SK-N-SH (cell line): ENCODE measurements around the gene ARHGEF39. TPM values are rescaled to one million over a fixed set of nuclear protein-coding genes. Genes with fewer than 3 reads are reported as not detected.

Experiments used
- CTCF ChIA-PET: fragments of 300-600, 350-600 bp; formaldehyde crosslinking; extraction: SDS; loops from one replicate; lab custom pipeline; 2021; lab: Yijun Ruan, JAX
- POLR2A ChIA-PET: fragments of 350-600 bp; sonication (Branson Sonifier 250); formaldehyde crosslinking; extraction: SDS; loops from one replicate; lab custom pipeline; 2020; ENCODE audit warnings: antibody characterized with exemption, inconsistent platforms; lab: Yijun Ruan, JAX
- DNase-seq: peaks from one replicate; pipeline ENCODE4 v3.0.0; 2012
- H2AFZ ChIP-seq: fragments of 200-600 bp; sonication (generic); 2 replicates; pipeline ENCODE4 v1.8.1; 2016; ENCODE audit warnings: antibody characterized with exemption, mild to moderate bottlenecking, low read depth
- H3F3A ChIP-seq: fragments of 200-600 bp; sonication (generic); replicated peaks from 2 replicates; pipeline ENCODE3; 2016; ENCODE audit warnings: antibody characterized with exemption, mild to moderate bottlenecking; ENCODE audit not compliant: insufficient read depth
- H3K27ac ChIP-seq, 2 experiments: fragments of 200-500 bp in 1 of 2; fragments of 200-600 bp in 1 of 2; sonication (Bioruptor generic) in 1 of 2; sonication (generic), shearing (Covaris generic) in 1 of 2; 2 replicates each; pipeline versions ENCODE4 v1.5.1 to v1.6.1; 2014 to 2016; ENCODE audit warnings: low read depth in 2 of 2, inconsistent platforms in 1 of 2, low read length in 1 of 2, mild to moderate bottlenecking in 1 of 2, mixed read lengths in 1 of 2
- H3K27me3 ChIP-seq: fragments of 200-600 bp; sonication (generic), shearing (Covaris generic); 2 replicates; pipeline ENCODE4 v1.6.1; 2016; ENCODE audit warnings: mixed run types; ENCODE audit not compliant: insufficient read depth
- H3K36me3 ChIP-seq, 2 experiments: fragments of 200-500 bp in 1 of 2; fragments of 200-600 bp in 1 of 2; sonication (Bioruptor generic) in 1 of 2; sonication (generic) in 1 of 2; replicated peaks in 1 of 2; 2 replicates each; pipeline versions ENCODE3 to v1.5.1; 2014 to 2016; ENCODE audit warnings: low read length in 1 of 2, mild to moderate bottlenecking in 1 of 2; ENCODE audit not compliant: insufficient read depth in 2 of 2, control insufficient read depth in 1 of 2
- H3K4me1 ChIP-seq, 2 experiments: fragments of 200-500 bp in 1 of 2; fragments of 200-600 bp in 1 of 2; sonication (Bioruptor generic) in 1 of 2; sonication (generic), shearing (Covaris generic) in 1 of 2; 2 replicates each; pipeline versions ENCODE4 v1.5.1 to v1.6.1; 2014 to 2016; ENCODE audit warnings: low read depth in 1 of 2, low read length in 1 of 2, mixed run types in 1 of 2; ENCODE audit not compliant: insufficient read depth in 2 of 2, control insufficient read depth in 1 of 2
- H3K4me2 ChIP-seq: fragments of 200-600 bp; sonication (generic), shearing (Covaris generic); 2 replicates; pipeline ENCODE4 v1.6.1; 2017; ENCODE audit warnings: mixed run types
- H3K4me3 ChIP-seq, 2 experiments: fragments of 200-500 bp in 1 of 2; fragments of 200-600 bp in 1 of 2; sonication (Bioruptor generic) in 1 of 2; sonication (generic), shearing (Covaris generic) in 1 of 2; 2 replicates each; pipeline versions ENCODE4 v1.5.1 to v1.8.1; 2014 to 2016; ENCODE audit warnings: low read depth in 2 of 2, inconsistent platforms in 1 of 2, low read length in 1 of 2, mild to moderate bottlenecking in 1 of 2, mixed read lengths in 1 of 2, moderate library complexity in 1 of 2
- H3K79me2 ChIP-seq: fragments of 200-600 bp; sonication (generic); 2 replicates; pipeline ENCODE4 v1.8.1; 2017; ENCODE audit warnings: mild to moderate bottlenecking; ENCODE audit not compliant: insufficient read depth
- H3K9ac ChIP-seq: fragments of 200-600 bp; sonication (generic); 2 replicates; pipeline ENCODE4 v1.6.1; 2017; ENCODE audit warnings: mixed run types
- H3K9me2 ChIP-seq: fragments of 200-600 bp; sonication (generic); 2 replicates; pipeline ENCODE4 v1.6.1; 2017; ENCODE audit warnings: mixed run types
- H3K9me3 ChIP-seq: fragments of 200-600 bp; sonication (generic); 2 replicates; pipeline ENCODE4 v1.6.1; 2017; ENCODE audit warnings: mixed run types, mild to moderate bottlenecking, moderate library complexity
- H4K20me1 ChIP-seq: fragments of 200-600 bp; sonication (generic); 2 replicates; pipeline ENCODE4 v1.6.1; 2017; ENCODE audit warnings: mild to moderate bottlenecking, mixed run types; ENCODE audit not compliant: insufficient read depth
- ELF1 ChIP-seq: IDR thresholded peaks from 2 replicates; pipeline ENCODE4 v1.4.0; 2012
- FOXJ3 ChIP-seq: sonication (generic); formaldehyde crosslinking; IDR thresholded peaks from 2 replicates; pipeline ENCODE4 v1.5.1; 2020; ENCODE audit warnings: mild to moderate bottlenecking, missing genetic modification reagents
- JUND ChIP-seq: IDR thresholded peaks from 2 replicates; pipeline ENCODE4 v1.4.0; 2012
- MEF2A ChIP-seq: IDR thresholded peaks from 2 replicates; pipeline ENCODE4 v1.4.0; 2012; ENCODE audit warnings: low read depth, borderline replicate concordance
- MXI1 ChIP-seq: IDR thresholded peaks from 2 replicates; pipeline ENCODE4 v1.6.1; 2012; ENCODE audit warnings: mild to moderate bottlenecking, low read depth, low read length, improper control_type of control experiment
- NFIC ChIP-seq: IDR thresholded peaks from 2 replicates; pipeline ENCODE4 v1.4.0; 2012; ENCODE audit warnings: borderline replicate concordance
- NRF1 ChIP-seq: IDR thresholded peaks from 2 replicates; pipeline ENCODE4 v1.6.1; 2012; ENCODE audit warnings: low read depth, mild to moderate bottlenecking, low read length
- RAD21 ChIP-seq: IDR thresholded peaks from 2 replicates; pipeline ENCODE4 v1.6.1; 2012; ENCODE audit warnings: mild to moderate bottlenecking, low read length
- RCOR1 ChIP-seq: fragments of 150-350 bp; IDR thresholded peaks from 2 replicates; pipeline ENCODE4 v1.6.1; 2017; ENCODE audit warnings: antibody characterized with exemption, low read length
- RFX5 ChIP-seq: IDR thresholded peaks from 2 replicates; pipeline ENCODE4 v1.6.1; 2012; ENCODE audit warnings: mild to moderate bottlenecking, improper control_type of control experiment, low read length
- RXRA ChIP-seq: IDR thresholded peaks from 2 replicates; pipeline ENCODE4 v1.4.0; 2012; ENCODE audit warnings: low read depth, mild to moderate bottlenecking, borderline replicate concordance
- TAF1 ChIP-seq: IDR thresholded peaks from 2 replicates; pipeline ENCODE4 v1.6.1; 2012; ENCODE audit warnings: low read depth, mild to moderate bottlenecking, low read length, moderate library complexity, borderline replicate concordance
- TEAD4 ChIP-seq: IDR thresholded peaks from 2 replicates; pipeline ENCODE4 v1.4.0; 2012; ENCODE audit warnings: mild to moderate bottlenecking, borderline replicate concordance; ENCODE audit not compliant: insufficient read depth
- whole genome bisulfite sequencing: methylation state at CpG from one replicate; pipeline ENCODE4 v1.1.6; 2017; ENCODE audit warnings: low lambda C conversion rate; 5-methylcytosine and 5-hydroxymethylcytosine counted together
- polyA plus RNA-seq, 3 experiments: library from polyadenylated mRNA; depleted of rRNA; stranded (reverse); fragments of >200 nt; gene quantifications; 2 replicates each; pipeline ENCODE4 v1.2.3, GENCODE V29; 2012
- TF ChIP-seq, protein P1 (sequence below): IDR thresholded peaks from 2 replicates; pipeline ENCODE4; 2012
- TF ChIP-seq, protein P2 (sequence below): fragments of 150-350 bp; IDR thresholded peaks from 2 replicates; pipeline ENCODE4 v1.6.1; 2016; ENCODE audit warnings: mild to moderate bottlenecking, low read depth, low read length
- TF ChIP-seq, protein P3 (sequence below): IDR thresholded peaks from 2 replicates; pipeline ENCODE4 v1.4.0; 2012; ENCODE audit warnings: low read depth, borderline replicate concordance
- TF ChIP-seq, protein P4 (sequence below): IDR thresholded peaks from 2 replicates; pipeline ENCODE4 v1.6.1; 2012; ENCODE audit warnings: mild to moderate bottlenecking, low read depth, low read length, moderate library complexity

The ARHGEF39 gene
- polyA plus RNA-seq, 1 of the 3 experiments (the other 2 are of a cell fraction), result 4.9 TPM

DNA sequence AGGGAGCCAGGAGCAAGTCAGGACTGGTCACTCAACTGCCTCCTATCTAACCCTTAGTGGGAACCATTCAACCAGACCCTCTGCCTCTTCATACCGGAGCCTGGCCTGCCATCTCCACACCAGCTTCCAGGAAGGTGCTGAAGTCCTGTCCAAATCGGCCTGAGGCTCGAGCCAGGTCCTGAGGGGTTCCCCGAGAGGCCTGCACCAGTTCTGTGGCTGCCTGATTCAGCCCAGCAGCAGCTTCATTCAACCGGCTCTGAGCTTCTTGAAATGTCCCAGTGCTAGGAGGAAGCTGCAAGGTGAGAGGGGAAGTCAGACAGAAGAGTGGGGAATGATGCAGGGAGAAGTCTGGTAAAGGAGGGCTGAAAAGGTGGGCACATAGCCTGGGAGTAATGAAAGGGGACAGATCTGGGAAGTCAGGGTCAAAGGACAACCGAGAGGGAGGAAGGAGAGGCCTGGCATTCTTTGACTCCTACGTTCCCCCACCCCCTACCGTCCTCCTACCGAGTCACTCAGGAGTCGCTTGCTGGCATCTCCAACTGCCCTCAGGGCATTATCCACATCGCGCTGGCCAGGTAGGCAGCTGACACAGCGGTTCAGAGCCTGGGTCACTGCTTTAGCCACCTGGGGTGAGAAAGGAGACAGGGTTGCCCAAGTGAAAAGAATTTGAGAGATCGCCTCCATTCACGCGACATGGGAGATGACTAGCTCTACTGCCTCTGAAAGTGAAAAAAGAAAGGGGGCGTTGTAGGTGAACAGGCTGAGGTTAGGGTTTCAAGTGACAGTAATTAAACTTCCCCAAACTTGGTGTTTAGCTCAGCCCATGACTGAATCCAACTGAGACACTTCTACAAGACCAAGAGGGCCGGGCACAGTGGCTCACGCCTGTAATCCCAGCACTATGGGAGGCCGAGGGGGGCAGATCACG, 46.8 kb upstream of the ARHGEF39 start:
- Histone ChIP-seq H3K27me3 (no peaks in the 10 kb centered on the region), H3K9ac (no peak overlapping the region), H3K4me2 (no peak overlapping the region), H3K79me2 (no peaks in the 10 kb centered on the region; the same call in 1 of the 2 replicates), H2AFZ (no peak overlapping the region), H3K27ac (no peak overlapping the region), H3K4me3 (no peak overlapping the region), H3K4me1 (no peaks in the 10 kb centered on the region), H3F3A (peaks cover 11% of the 10 kb centered on the region), H3K9me2 (no peaks in the 10 kb centered on the region), H3K36me3 (peaks cover 70 to 84% of the 10 kb centered on the region in 2 experiments), H3K9me3 (no peaks in the 10 kb centered on the region), H4K20me1 (no peaks in the 10 kb centered on the region)
- no peak for DNase-seq
- POLR2A ChIA-PET, result no interaction called here
- 89% methylated on average over 21 of the region's 21 CpGs for WGBS
- TF ChIP-seq RCOR1, result no peak
- TF ChIP-seq TEAD4, result no peak
- no peak for TF ChIP-seq NRF1
- CTCF ChIA-PET, result interaction anchor here (0.7 to 19.9 kb wide), 8 partner anchors 16 to 158 kb away, joined by 3 to 183 read pairs (median 4); partner anchors contain the start of genes CREB3 and TLN1

DNA sequence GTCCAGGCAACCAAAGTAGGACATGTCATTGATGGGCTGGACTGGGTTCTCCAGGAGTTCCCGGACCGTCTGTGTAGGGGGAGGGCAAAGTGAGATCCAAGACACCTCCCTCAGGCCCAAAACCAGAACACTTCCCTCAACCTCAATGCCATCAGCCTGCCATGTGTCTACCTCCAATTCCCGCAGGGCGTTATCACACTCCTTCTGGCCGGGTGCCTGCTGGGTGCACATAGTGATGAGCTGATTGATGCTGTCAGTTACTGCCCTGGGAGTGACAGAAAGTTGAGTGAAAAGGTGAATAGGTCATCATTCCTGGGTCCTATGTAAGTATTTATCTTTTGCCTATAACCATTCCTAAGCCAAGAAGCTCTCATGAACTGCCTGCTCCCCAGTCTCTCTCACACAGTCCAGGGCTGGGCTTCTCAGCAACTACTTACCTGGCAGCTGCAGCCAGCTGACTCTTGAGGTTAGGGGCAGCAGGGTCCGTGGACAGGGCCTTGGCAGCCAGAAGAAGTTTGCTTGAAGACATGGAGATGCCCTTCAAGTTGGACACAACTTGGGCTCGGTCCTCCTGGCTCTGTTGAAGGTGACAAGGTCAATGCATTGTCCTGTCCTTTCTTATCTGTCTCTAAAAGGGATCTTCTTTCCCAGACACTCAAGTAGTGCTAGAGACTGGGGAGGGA, 46.0 kb upstream of the ARHGEF39 start:
- Histone ChIP-seq H3K79me2 (no peaks in the 10 kb centered on the region; the same call in 1 of the 2 replicates), H3K9me2 (no peaks in the 10 kb centered on the region), H3K9me3 (no peaks in the 10 kb centered on the region), H3K36me3 (peaks cover 66 to 84% of the 10 kb centered on the region in 2 experiments), H2AFZ (no peak overlapping the region), H3K4me1 (no peaks in the 10 kb centered on the region), H4K20me1 (no peaks in the 10 kb centered on the region), H3K4me3 (no peak overlapping the region), H3F3A (peaks cover 11% of the 10 kb centered on the region), H3K27me3 (no peaks in the 10 kb centered on the region), H3K9ac (no peak overlapping the region), H3K4me2 (no peak overlapping the region), H3K27ac (no peak overlapping the region)
- TF ChIP-seq RXRA (no peak), FOXJ3 (CRISPR knock-in tag) (no peak), MEF2A (no peak), MXI1 (no peak), JUND (no peak), NFIC (no peak), TAF1 (no peak), RAD21 (no peak), ELF1 (no peak), RFX5 (no peak)
- TF ChIP-seq, protein P1, sequence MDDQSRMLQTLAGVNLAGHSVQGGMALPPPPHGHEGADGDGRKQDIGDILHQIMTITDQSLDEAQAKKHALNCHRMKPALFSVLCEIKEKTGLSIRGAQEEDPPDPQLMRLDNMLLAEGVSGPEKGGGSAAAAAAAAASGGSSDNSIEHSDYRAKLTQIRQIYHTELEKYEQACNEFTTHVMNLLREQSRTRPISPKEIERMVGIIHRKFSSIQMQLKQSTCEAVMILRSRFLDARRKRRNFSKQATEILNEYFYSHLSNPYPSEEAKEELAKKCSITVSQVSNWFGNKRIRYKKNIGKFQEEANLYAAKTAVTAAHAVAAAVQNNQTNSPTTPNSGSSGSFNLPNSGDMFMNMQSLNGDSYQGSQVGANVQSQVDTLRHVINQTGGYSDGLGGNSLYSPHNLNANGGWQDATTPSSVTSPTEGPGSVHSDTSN, result no peak
- TF ChIP-seq, protein P2, sequence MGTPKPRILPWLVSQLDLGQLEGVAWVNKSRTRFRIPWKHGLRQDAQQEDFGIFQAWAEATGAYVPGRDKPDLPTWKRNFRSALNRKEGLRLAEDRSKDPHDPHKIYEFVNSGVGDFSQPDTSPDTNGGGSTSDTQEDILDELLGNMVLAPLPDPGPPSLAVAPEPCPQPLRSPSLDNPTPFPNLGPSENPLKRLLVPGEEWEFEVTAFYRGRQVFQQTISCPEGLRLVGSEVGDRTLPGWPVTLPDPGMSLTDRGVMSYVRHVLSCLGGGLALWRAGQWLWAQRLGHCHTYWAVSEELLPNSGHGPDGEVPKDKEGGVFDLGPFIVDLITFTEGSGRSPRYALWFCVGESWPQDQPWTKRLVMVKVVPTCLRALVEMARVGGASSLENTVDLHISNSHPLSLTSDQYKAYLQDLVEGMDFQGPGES, result no peak
- TF ChIP-seq, protein P3, sequence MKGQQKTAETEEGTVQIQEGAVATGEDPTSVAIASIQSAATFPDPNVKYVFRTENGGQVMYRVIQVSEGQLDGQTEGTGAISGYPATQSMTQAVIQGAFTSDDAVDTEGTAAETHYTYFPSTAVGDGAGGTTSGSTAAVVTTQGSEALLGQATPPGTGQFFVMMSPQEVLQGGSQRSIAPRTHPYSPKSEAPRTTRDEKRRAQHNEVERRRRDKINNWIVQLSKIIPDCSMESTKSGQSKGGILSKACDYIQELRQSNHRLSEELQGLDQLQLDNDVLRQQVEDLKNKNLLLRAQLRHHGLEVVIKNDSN, result no peak
- TF ChIP-seq, protein P4, sequence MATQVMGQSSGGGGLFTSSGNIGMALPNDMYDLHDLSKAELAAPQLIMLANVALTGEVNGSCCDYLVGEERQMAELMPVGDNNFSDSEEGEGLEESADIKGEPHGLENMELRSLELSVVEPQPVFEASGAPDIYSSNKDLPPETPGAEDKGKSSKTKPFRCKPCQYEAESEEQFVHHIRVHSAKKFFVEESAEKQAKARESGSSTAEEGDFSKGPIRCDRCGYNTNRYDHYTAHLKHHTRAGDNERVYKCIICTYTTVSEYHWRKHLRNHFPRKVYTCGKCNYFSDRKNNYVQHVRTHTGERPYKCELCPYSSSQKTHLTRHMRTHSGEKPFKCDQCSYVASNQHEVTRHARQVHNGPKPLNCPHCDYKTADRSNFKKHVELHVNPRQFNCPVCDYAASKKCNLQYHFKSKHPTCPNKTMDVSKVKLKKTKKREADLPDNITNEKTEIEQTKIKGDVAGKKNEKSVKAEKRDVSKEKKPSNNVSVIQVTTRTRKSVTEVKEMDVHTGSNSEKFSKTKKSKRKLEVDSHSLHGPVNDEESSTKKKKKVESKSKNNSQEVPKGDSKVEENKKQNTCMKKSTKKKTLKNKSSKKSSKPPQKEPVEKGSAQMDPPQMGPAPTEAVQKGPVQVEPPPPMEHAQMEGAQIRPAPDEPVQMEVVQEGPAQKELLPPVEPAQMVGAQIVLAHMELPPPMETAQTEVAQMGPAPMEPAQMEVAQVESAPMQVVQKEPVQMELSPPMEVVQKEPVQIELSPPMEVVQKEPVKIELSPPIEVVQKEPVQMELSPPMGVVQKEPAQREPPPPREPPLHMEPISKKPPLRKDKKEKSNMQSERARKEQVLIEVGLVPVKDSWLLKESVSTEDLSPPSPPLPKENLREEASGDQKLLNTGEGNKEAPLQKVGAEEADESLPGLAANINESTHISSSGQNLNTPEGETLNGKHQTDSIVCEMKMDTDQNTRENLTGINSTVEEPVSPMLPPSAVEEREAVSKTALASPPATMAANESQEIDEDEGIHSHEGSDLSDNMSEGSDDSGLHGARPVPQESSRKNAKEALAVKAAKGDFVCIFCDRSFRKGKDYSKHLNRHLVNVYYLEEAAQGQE, result no peak
- POLR2A ChIA-PET, result no interaction called here
- WGBS, result 92% methylated on average over 7 of the region's 7 CpGs
- no peak for DNase-seq
- CTCF ChIA-PET, result interaction anchor here (1.1 to 19.9 kb wide), 5 partner anchors 15 to 64 kb away, joined by 3 to 183 read pairs (median 4); partner anchors contain the start of genes CREB3 and TLN1
